H1 (cell line): ENCODE results near the gene DLG1. TPM values are rescaled to one million over a fixed set of nuclear protein-coding genes. Genes with fewer than 3 reads are reported as not detected.

ENCODE experiments used
- BCL11A ChIP-seq, 2 experiments: IDR thresholded peaks; one replicate each; pipeline ENCODE4 v1.6.1; 2011; ENCODE audit warnings: low read depth in 2 of 2, low read length in 2 of 2, mild to moderate bottlenecking in 2 of 2
- CHD7 ChIP-seq: fragments of 300-600 bp; sonication (generic); IDR thresholded peaks from 2 replicates; pipeline ENCODE4 v1.7.1; 2012; ENCODE audit warnings: low read length, moderate library complexity, mild to moderate bottlenecking, inconsistent platforms; ENCODE audit not compliant: insufficient replicate concordance
- CREB1 ChIP-seq: IDR thresholded peaks from 2 replicates; pipeline ENCODE4 v1.6.1; 2012; ENCODE audit warnings: inconsistent platforms
- GABPA ChIP-seq: IDR thresholded peaks from 2 replicates; pipeline ENCODE4 v1.6.1; 2011; ENCODE audit warnings: mild to moderate bottlenecking, low read length, moderate library complexity, borderline replicate concordance; ENCODE audit not compliant: insufficient read depth
- SP2 ChIP-seq: IDR thresholded peaks from 2 replicates; pipeline ENCODE4 v1.6.1; 2012; ENCODE audit warnings: mild to moderate bottlenecking, low read length, inconsistent platforms
- SRF ChIP-seq: IDR thresholded peaks from 2 replicates; pipeline ENCODE4 v1.6.1; 2011; ENCODE audit warnings: mild to moderate bottlenecking, low read depth, low read length, moderate library complexity
- TBP ChIP-seq: IDR thresholded peaks from 2 replicates; pipeline ENCODE4 v1.6.1; 2011; ENCODE audit warnings: low read depth, low read length, improper control_type of control experiment
- TCF12 ChIP-seq: IDR thresholded peaks from 2 replicates; pipeline ENCODE4 v1.6.1; 2011; ENCODE audit warnings: low read depth, mild to moderate bottlenecking, low read length
- TEAD4 ChIP-seq: IDR thresholded peaks from 2 replicates; pipeline ENCODE4 v1.6.1; 2012; ENCODE audit warnings: low read depth, low read length, inconsistent platforms, mixed read lengths
- polyA plus RNA-seq, 7 experiments: library from polyadenylated mRNA; depleted of rRNA in 3 of 7; stranded (reverse) in 5 of 7; unstranded in 2 of 7; fragments of >200 nt in 5 of 7; fragments of 200-250 nt in 2 of 7; gene quantifications; 1 replicate in 5 of 7; 2 replicates in 1 of 7; 4 replicates in 1 of 7; pipeline versions ENCODE4 v1.2.1 to v1.2.3, GENCODE V29; 2011 to 2013; ENCODE audit warnings: missing spikeins in 2 of 7, mixed read lengths in 2 of 7
- total RNA-seq: library from RNA; stranded (reverse); fragmentation: NEBNext Ultra II Directional; extraction: Animal tissue kit (Norgen Biotek cat#: 25700); gene quantifications from 2 replicates; pipeline ENCODE4 v1.2.1, GENCODE V29; 2021
- TF ChIP-seq, protein P1 (sequence below): IDR thresholded peaks from 2 replicates; pipeline ENCODE4 v1.6.1; 2011; ENCODE audit warnings: low read depth, mild to moderate bottlenecking, low read length; ENCODE audit not compliant: insufficient read depth

The DLG1 gene
- total and polyA plus RNA-seq, 2 of the 8 experiments (the other 6 are each of a cell fraction or from before 2014, with no cell fraction given) = 13.4 to 78.8 TPM

GRCh38 chr3:197178998-197179397 is 119.4 kb downstream of the DLG1 start (continued):
- TF ChIP-seq CHD7 (no peak), SRF (no peak), SP2 (no peak), BCL11A (IDR thresholded peaks at IDR 0.05; ENCODE audit: low read depth in 2 of 2, low read length in 2 of 2) (no peak), GABPA (no peak), TCF12 (no peak), TBP (no peak), TEAD4 (no peak), CREB1 (no peak)
- TF ChIP-seq, protein P1, sequence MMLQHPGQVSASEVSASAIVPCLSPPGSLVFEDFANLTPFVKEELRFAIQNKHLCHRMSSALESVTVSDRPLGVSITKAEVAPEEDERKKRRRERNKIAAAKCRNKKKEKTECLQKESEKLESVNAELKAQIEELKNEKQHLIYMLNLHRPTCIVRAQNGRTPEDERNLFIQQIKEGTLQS = no peak
